Spleen (tissue), 7 donors: Measurements from ENCODE around the gene MED29.

ENCODE experiments used
- CTCF ChIP-seq, 11 experiments: fragments of 200-600 bp in 7 of 11; fragments of 450-650 bp in 4 of 11; sonication (generic) in 4 of 11; IDR thresholded peaks in 8 of 11; conservative IDR thresholded peaks in 3 of 11; 1 replicate in 7 of 11; 2 replicates in 4 of 11; pipeline versions ENCODE4 v1.4.0 to v1.8.0; 2016 to 2021; ENCODE audit warnings: antibody characterized with exemption in 11 of 11, inconsistent platforms in 4 of 11, mild to moderate bottlenecking in 1 of 11
- POLR2A ChIP-seq, 3 donors: fragments of 450-650 bp; IDR thresholded peaks; one replicate each; pipeline ENCODE4 v1.5.1; 2017; ENCODE audit warnings: antibody characterized with exemption in 3 of 3, mild to moderate bottlenecking in 1 of 3
- POLR2AphosphoS5 ChIP-seq, 3 donors: sonication (generic); formaldehyde crosslinking; IDR thresholded peaks; one replicate each; pipeline ENCODE4 v1.5.1; 2017; ENCODE audit warnings: antibody characterized with exemption in 3 of 3
- donor health status: DM: no; HTN: no; CAD: no; lungs with moderate emphysema.
- donor health status: DM: no; HTN: no; CAD: no.
- donor health status: DM: no; HTN: no; CAD: no.

- TF ChIP-seq CTCF (IDR thresholded peaks at IDR 0.05 in 8 of 11, conservative IDR thresholded peaks at IDR 0.05 in 3 of 11) (no peak), POLR2A (IDR thresholded peaks at IDR 0.05) (no peak), POLR2AphosphoS5 (IDR thresholded peaks at IDR 0.05) (no peak)
These were observed 15.2 kb upstream of the MED29 start for GRCh38 chr19:39375929-39376328.
